B cell (primary cell): ENCODE measurements around the gene RAC3. TPM values are rescaled to one million over a fixed set of nuclear protein-coding genes. Genes with fewer than 3 reads are reported as not detected.
A peak's percentile ranks its signal among the peaks of the same experiment; 100 is the strongest.

Experiments
- ATAC-seq: fragments of 200-7000 bp; cut with Tn5 transposase; one replicate; pipeline ENCODE4 v1.10.0; 2021; ENCODE audit warnings: low read depth, mild to moderate bottlenecking, moderate number of reproducible peaks, moderate library complexity
- CTCF ChIA-PET: fragments of 350-600 bp; sonication (Branson Sonifier 250); formaldehyde crosslinking; loops from one replicate; lab custom pipeline; 2021; ENCODE audit warnings: antibody characterized with exemption, inconsistent platforms; lab: Charles Lee
- POLR2A ChIA-PET: fragments of 350-600 bp; sonication (Branson Sonifier 250); formaldehyde crosslinking; loops from one replicate; lab custom pipeline; 2021; ENCODE audit warnings: antibody characterized with exemption; lab: Charles Lee
- DNase-seq: peaks from one replicate; pipeline ENCODE4 v3.0.0; 2013
- H2AFZ ChIP-seq: 2 replicates; pipeline ENCODE4 v1.6.1; 2012; ENCODE audit warnings: mild to moderate bottlenecking, low read depth, low read length; ENCODE audit not compliant: insufficient read depth, poor library complexity, severe bottlenecking
- H3K27ac ChIP-seq, 2 donors: 1 replicate in 1 of 2; 2 replicates in 1 of 2; pipeline ENCODE4 v1.5.1; 2012 to 2013; ENCODE audit warnings: low read length in 2 of 2, mild to moderate bottlenecking in 2 of 2, moderate library complexity in 1 of 2
- H3K27me3 ChIP-seq, 4 experiments: fragments of 200-600 bp in 1 of 4; sonication (generic) in 1 of 4; replicated peaks in 1 of 4; 1 replicate in 2 of 4; 2 replicates in 2 of 4; pipeline versions ENCODE4 v1.6.1 to v1.7.0; 2013 to 2016; ENCODE audit warnings: low read length in 3 of 4, mild to moderate bottlenecking in 2 of 4, mixed read lengths in 1 of 4, moderate library complexity in 1 of 4; ENCODE audit not compliant: insufficient read depth in 4 of 4, control insufficient read depth in 3 of 4; ENCODE audit errors: control extremely low read depth in 1 of 4
- H3K36me3 ChIP-seq, 2 experiments: replicated peaks in 1 of 2; 1 replicate in 1 of 2; 2 replicates in 1 of 2; pipeline versions ENCODE4 v1.6.1 to v1.7.1; 2013; ENCODE audit warnings: low read length in 1 of 2; ENCODE audit not compliant: insufficient read depth in 2 of 2, control insufficient read depth in 1 of 2; ENCODE audit errors: control extremely low read depth in 1 of 2, extremely low read depth in 1 of 2
- H3K4me1 ChIP-seq, 2 donors: fragments of 200-600 bp in 1 of 2; sonication (generic) in 1 of 2; 1 replicate in 1 of 2; 2 replicates in 1 of 2; pipeline versions ENCODE4 v1.5.1 to v1.6.1; 2013 to 2017; ENCODE audit warnings: low read length in 2 of 2; ENCODE audit not compliant: control insufficient read depth in 2 of 2, insufficient read depth in 2 of 2
- H3K4me2 ChIP-seq: replicated peaks from 2 replicates; pipeline ENCODE3; 2012; ENCODE audit warnings: mild to moderate bottlenecking, low read depth, low read length; ENCODE audit not compliant: poor library complexity, severe bottlenecking
- H3K4me3 ChIP-seq, 5 experiments: fragments of 200-600 bp in 1 of 5; sonication (generic) in 1 of 5; 1 replicate in 3 of 5; 2 replicates in 2 of 5; pipeline versions ENCODE4 v1.5.1 to v1.7.0; 2011 to 2016; ENCODE audit warnings: low read length in 4 of 5, mild to moderate bottlenecking in 4 of 5, low read depth in 2 of 5, control low read depth in 1 of 5, moderate library complexity in 1 of 5; ENCODE audit not compliant: insufficient read depth in 1 of 5; ENCODE audit errors: control extremely low read depth in 1 of 5, extremely low read depth in 1 of 5
- H3K79me2 ChIP-seq: fragments of 200-600 bp; sonication (generic); one replicate; pipeline ENCODE4 v1.6.0; 2016; ENCODE audit warnings: low read length; ENCODE audit not compliant: control insufficient read depth, insufficient read depth
- H3K9ac ChIP-seq: fragments of 200-600 bp; sonication (generic); 2 replicates; pipeline ENCODE4 v1.6.1; 2017; ENCODE audit warnings: mild to moderate bottlenecking, low read length, moderate library complexity
- H3K9me3 ChIP-seq, 3 donors: one replicate each; pipeline versions ENCODE4 v1.6.1 to v1.7.1; 2013; ENCODE audit warnings: low read length in 2 of 3; ENCODE audit not compliant: control insufficient read depth in 2 of 3, insufficient read depth in 1 of 3; ENCODE audit errors: control extremely low read depth in 1 of 3
- H4K20me1 ChIP-seq: 2 replicates; pipeline ENCODE4 v1.6.0; 2012; ENCODE audit warnings: mild to moderate bottlenecking, low read length; ENCODE audit not compliant: insufficient read depth, control insufficient read depth, poor library complexity, severe bottlenecking
- H3K27ac Mint-ChIP-seq: one replicate; pipeline ENCODE4 v1.8.0; 2021; ENCODE audit warnings: mixed read lengths
- H3K27me3 Mint-ChIP-seq: one replicate; pipeline ENCODE4 v1.8.0; 2021; ENCODE audit warnings: mixed read lengths
- H3K4me1 Mint-ChIP-seq: one replicate; pipeline ENCODE4 v1.8.0; 2021; ENCODE audit warnings: mixed read lengths
- H3K4me3 Mint-ChIP-seq: one replicate; pipeline ENCODE4 v1.8.0; 2021; ENCODE audit warnings: mixed read lengths
- H3K9me3 Mint-ChIP-seq: one replicate; pipeline ENCODE4 v1.8.0; 2022; ENCODE audit warnings: mixed read lengths; ENCODE audit not compliant: insufficient read depth
- CTCF ChIP-seq: fragments of 200-600 bp; IDR thresholded peaks from one replicate; pipeline ENCODE4 v1.8.0; 2022; ENCODE audit warnings: antibody characterized with exemption, mild to moderate bottlenecking
- EZH2 ChIP-seq: IDR thresholded peaks from 2 replicates; pipeline ENCODE4 v1.6.1; 2012; ENCODE audit warnings: borderline replicate concordance, low read depth, mild to moderate bottlenecking, moderate library complexity, low read length; ENCODE audit not compliant: insufficient read depth, poor library complexity, severe bottlenecking
- WGBS: methylation state at CpG from one replicate; pipeline ENCODE4 v1.1.5; 2013; ENCODE audit warnings: missing lambda C conversion rate; ENCODE audit not compliant: insufficient coverage; 5-methylcytosine and 5-hydroxymethylcytosine counted together
- intact Hi-C: fragments of 100-400 bp; cut with micrococcal nuclease; formaldehyde crosslinking; loops from one replicate; pipeline ENCODE4 v1.10.0; 2022
- polyA plus RNA-seq: library from polyadenylated mRNA; depleted of rRNA; stranded (reverse); fragments of >200 nt; gene quantifications from 2 replicates; pipeline ENCODE4 v1.2.3, GENCODE V29; 2012
- total RNA-seq, 2 donors: library from RNA; stranded (reverse); fragments of 120-200 nt in 1 of 2; gene quantifications; 1 replicate in 1 of 2; 2 replicates in 1 of 2; pipeline versions ENCODE4 v1.2.3 to v1.2.4, GENCODE V29; 2013 to 2022

RAC3 gene
- total and polyA plus RNA-seq, 2 donors (not counting 1 experiment from before 2014, with no cell fraction given), result 0.62 to 2.0 TPM

- H3K27ac ChIP-seq, result no peak overlapping the region
- WGBS, result 97% methylated on average over 35 of the region's 35 CpGs
- peaks cover 26% of the 10 kb centered on the region for H4K20me1 ChIP-seq
- ChIA-PET POLR2A (interaction anchor here (0.6 to 0.7 kb wide), 3 partner anchors 37 to 169 kb away, joined by 5 to 8 read pairs (median 5); no protein-coding TSS in a partner anchor), CTCF (interaction anchor here (1.3 kb wide), 1 partner anchor 23 kb away, joined by 5 read pairs; the partner anchor contains the start of gene NOTUM)
- H3K4me3 ChIP-seq, result no peak overlapping the region
- H3K4me2 ChIP-seq, result peak overlapping the region; percentile 25
- H3K27me3 ChIP-seq, result no peaks in the 10 kb centered on the region
- Mint-ChIP-seq H3K4me3 (no peak overlapping the region), H3K27me3 (no peaks in the 10 kb centered on the region), H3K27ac (peak overlapping the region; percentile 26), H3K9me3 (no peaks in the 10 kb centered on the region), H3K4me1 (peaks cover 26% of the 10 kb centered on the region)
- TF ChIP-seq CTCF (no peak), EZH2 (no peak)
- ATAC-seq (no peak), DNase-seq (no peak)
- peaks cover 0 to 7% (median 0%) of the 10 kb centered on the region in 3 donors for H3K9me3 ChIP-seq
- H3K79me2 ChIP-seq, result peaks cover 55% of the 10 kb centered on the region
- H3K4me1 ChIP-seq, result peaks cover 18 to 28% of the 10 kb centered on the region in 2 donors
- no peak overlapping the region for H2AFZ ChIP-seq
- intact Hi-C loops, result no loop called here
- H3K9ac ChIP-seq, result no peak overlapping the region
- H3K36me3 ChIP-seq, result peaks cover 0 to 24% of the 10 kb centered on the region in 2 experiments
Observed at GRCh38 chr17:81983011-81983638, 48.4 kb upstream of the RAC3 start.
